Kidney (tissue), 14 donors: ENCODE data around the gene SYNGAP1. TPM values are rescaled to one million over a fixed set of nuclear protein-coding genes. Genes with fewer than 3 reads are reported as not detected.

Source experiments
- DNase-seq, 5 donors: peaks; one replicate each; pipeline ENCODE4 v3.0.0-alpha.2; 2013 to 2020
- FAIRE-seq: peaks from 2 replicates; lab custom pipeline; 2012; peaks lifted over from hg19 to GRCh38; lab: Jason Lieb, UNC
- H3K27ac ChIP-seq, 2 donors: one replicate each; pipeline ENCODE4 v1.7.0; 2013; ENCODE audit warnings: low read depth in 2 of 2, low read length in 2 of 2, inconsistent platforms in 1 of 2
- H3K27me3 ChIP-seq: one replicate; pipeline ENCODE4 v1.7.1; 2013; ENCODE audit warnings: low read length, inconsistent platforms; ENCODE audit not compliant: control insufficient read depth, insufficient read depth
- H3K36me3 ChIP-seq, 3 donors: one replicate each; pipeline versions ENCODE4 v1.7.0 to v1.7.1; 2013; ENCODE audit warnings: low read length in 3 of 3, control low read depth in 1 of 3, inconsistent platforms in 1 of 3; ENCODE audit not compliant: insufficient read depth in 3 of 3, control insufficient read depth in 2 of 3
- H3K4me1 ChIP-seq, 3 donors: one replicate each; pipeline versions ENCODE4 v1.7.0 to v1.7.1; 2013; ENCODE audit warnings: low read length in 3 of 3, inconsistent platforms in 1 of 3, low read depth in 1 of 3; ENCODE audit not compliant: control insufficient read depth in 2 of 3, insufficient read depth in 2 of 3
- H3K4me3 ChIP-seq, 3 donors: one replicate each; pipeline versions ENCODE4 v1.7.0 to v1.8.1; 2013; ENCODE audit warnings: low read length in 3 of 3, control low read depth in 1 of 3, inconsistent platforms in 1 of 3
- H3K9ac ChIP-seq, 3 donors: one replicate each; pipeline versions ENCODE4 v1.7.0 to v1.7.1; 2013; ENCODE audit warnings: low read length in 3 of 3, control low read depth in 1 of 3, inconsistent platforms in 1 of 3
- H3K9me3 ChIP-seq, 3 donors: one replicate each; pipeline versions ENCODE4 v1.7.0 to v1.7.1; 2013; ENCODE audit warnings: low read length in 3 of 3, control low read depth in 1 of 3, inconsistent platforms in 1 of 3; ENCODE audit not compliant: control insufficient read depth in 2 of 3, insufficient read depth in 1 of 3
- intact Hi-C: fragments of 100-400 bp; cut with DNase I; formaldehyde crosslinking; loops from one replicate; pipeline ENCODE4 v1.11.1; 2022
- polyA plus RNA-seq: library from polyadenylated mRNA; stranded (reverse); fragments of 350-450 nt; fragmentation: Illumina TruSeq; extraction: RNeasy Lipid Tissue Mini Kit (QIAGEN cat#74804); gene quantifications from one replicate; pipeline ENCODE4 v1.2.3, GENCODE V29; 2014; ENCODE audit warnings: low read depth, low replicate concordance; ENCODE audit not compliant: insufficient read depth
- total RNA-seq: library from RNA; stranded (reverse); fragmentation: NEBNext Ultra II Directional; extraction: Animal tissue kit (Norgen Biotek cat#: 25700); gene quantifications from one replicate; pipeline ENCODE4 v1.2.1, GENCODE V29; 2021
- TF ChIP-seq, protein P1 (sequence below): IDR thresholded peaks from 3 replicates; pipeline ENCODE4 v1.5.1; 2012; ENCODE audit warnings: mild to moderate bottlenecking, moderate library complexity, borderline replicate concordance; ENCODE audit not compliant: insufficient read depth; ENCODE audit errors: extremely low read depth
- donor health status: control.
- donor health status: control.
- donor health status: control.
- donor health status: control.
- donor health status: control.
- donor health status: DM: yes; HTN: yes; CAD: no.
- donor health status: Normal renal cell carcinoma (clear cell type).

SYNGAP1 gene
- total and polyA plus RNA-seq, 2 donors from 2014 or later = 2.7 to 17.8 TPM

DNA sequence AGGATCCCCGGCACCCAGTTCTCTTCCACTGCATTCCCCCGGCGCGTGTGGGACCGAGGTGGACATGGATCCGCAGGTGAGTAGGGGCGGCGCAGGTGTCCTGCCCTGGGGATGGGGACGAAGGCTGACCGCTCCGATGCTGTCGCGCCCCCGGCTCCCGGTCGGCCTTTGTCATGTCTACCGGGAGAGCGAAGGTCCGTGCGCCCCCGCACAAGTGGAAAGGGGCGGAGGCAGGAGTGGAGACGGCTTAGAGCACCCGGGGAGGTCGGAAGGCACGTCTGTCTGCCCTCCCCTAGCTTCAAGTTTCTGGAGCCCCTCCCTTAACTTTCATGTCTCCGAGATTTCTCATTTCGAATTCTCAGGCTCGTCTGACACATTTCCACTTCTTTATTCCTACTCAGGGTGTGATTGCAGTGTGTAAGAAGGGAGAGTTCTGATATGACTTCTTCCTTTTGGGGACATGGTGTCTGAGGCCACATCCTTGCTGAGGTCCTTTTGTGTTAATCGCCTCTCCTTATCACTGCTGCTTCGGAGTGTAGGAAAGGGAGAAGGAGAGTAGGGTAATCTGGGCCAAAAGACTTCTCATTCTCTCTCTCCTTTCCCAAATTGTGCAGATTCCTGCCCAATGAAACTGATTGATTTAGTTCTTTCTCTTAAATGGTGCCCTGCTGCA lies 27.8 kb upstream of the SYNGAP1 start:
- H3K27ac ChIP-seq = peak overlapping the region in 1 of 2 donors; percentile 40
- intact Hi-C loops = no loop called here
- TF ChIP-seq, protein P1, sequence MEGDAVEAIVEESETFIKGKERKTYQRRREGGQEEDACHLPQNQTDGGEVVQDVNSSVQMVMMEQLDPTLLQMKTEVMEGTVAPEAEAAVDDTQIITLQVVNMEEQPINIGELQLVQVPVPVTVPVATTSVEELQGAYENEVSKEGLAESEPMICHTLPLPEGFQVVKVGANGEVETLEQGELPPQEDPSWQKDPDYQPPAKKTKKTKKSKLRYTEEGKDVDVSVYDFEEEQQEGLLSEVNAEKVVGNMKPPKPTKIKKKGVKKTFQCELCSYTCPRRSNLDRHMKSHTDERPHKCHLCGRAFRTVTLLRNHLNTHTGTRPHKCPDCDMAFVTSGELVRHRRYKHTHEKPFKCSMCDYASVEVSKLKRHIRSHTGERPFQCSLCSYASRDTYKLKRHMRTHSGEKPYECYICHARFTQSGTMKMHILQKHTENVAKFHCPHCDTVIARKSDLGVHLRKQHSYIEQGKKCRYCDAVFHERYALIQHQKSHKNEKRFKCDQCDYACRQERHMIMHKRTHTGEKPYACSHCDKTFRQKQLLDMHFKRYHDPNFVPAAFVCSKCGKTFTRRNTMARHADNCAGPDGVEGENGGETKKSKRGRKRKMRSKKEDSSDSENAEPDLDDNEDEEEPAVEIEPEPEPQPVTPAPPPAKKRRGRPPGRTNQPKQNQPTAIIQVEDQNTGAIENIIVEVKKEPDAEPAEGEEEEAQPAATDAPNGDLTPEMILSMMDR = no peak
- no peaks in the 10 kb centered on the region for H3K27me3 ChIP-seq
- no peak for FAIRE-seq
- peaks cover 6 to 12% (median 10%) of the 10 kb centered on the region in 3 donors for H3K4me1 ChIP-seq
- peak in 2 of 5 donors; percentile 27 to 47 for DNase-seq
- no peaks in the 10 kb centered on the region for H3K36me3 ChIP-seq
- H3K4me3 ChIP-seq = peak overlapping the region; percentile 59 to 63 (median 60)
- H3K9ac ChIP-seq = peak overlapping the region; percentile 54 to 58 (median 55)
- no peaks in the 10 kb centered on the region for H3K9me3 ChIP-seq

DNA sequence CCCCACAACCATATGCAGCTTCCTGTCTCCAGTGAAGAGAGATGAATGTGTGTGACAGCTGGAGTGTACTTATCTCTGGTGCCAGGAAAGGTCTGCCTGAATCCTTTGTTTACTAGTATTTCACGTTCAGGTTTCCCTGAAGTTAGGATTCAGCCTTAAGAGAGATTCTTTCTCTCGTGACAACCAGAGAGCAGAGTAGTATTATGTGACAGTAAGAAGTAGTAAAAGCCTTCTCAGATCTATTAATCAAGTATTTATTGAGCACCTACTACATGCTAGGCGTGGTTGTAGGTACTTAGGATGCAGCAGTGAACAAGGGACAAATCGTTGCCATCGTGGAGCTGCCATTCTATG lies 27.3 kb upstream of the SYNGAP1 start:
- intact Hi-C loops = no loop called here
- no peaks in the 10 kb centered on the region for H3K27me3 ChIP-seq
- FAIRE-seq = no peak
- TF ChIP-seq, protein P1 = no peak
- H3K9ac ChIP-seq = peak overlapping the region in 1 of 3 donors; percentile 58
- no peaks in the 10 kb centered on the region for H3K36me3 ChIP-seq
- peak overlapping the region in 1 of 3 donors; percentile 59 for H3K4me3 ChIP-seq
- peak in 1 of 5 donors; percentile 11 for DNase-seq
- no peaks in the 10 kb centered on the region for H3K9me3 ChIP-seq
- H3K27ac ChIP-seq = no peak overlapping the region
- H3K4me1 ChIP-seq = peaks cover 6 to 12% (median 10%) of the 10 kb centered on the region in 3 donors

DNA sequence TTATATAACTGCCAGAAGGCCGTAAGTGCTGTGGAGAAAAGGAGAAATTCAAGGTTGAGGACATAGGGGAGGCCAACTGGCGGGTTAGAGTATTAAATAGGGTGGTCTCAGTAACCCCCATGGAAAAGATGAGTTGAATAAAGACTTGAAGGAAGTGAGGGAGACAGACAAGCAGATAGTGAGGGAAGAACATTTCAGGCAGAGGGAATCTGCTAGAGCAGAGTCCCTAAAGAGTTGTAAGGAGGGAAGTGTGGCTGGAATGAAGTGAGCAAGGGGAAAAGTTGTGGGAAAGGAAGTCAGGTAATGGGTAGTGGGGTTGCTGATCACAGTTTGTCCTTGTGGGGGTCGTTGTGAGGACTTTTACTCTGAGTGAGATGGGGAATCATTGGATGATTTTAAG lies 26.9 kb upstream of the SYNGAP1 start:
- DNase-seq = no peak
- Histone ChIP-seq H3K27me3 (no peaks in the 10 kb centered on the region), H3K9me3 (no peaks in the 10 kb centered on the region), H3K36me3 (no peaks in the 10 kb centered on the region), H3K9ac (peak overlapping the region in 1 of 3 donors; percentile 58), H3K27ac (no peak overlapping the region), H3K4me1 (peaks cover 6 to 12% (median 10%) of the 10 kb centered on the region in 3 donors), H3K4me3 (peak overlapping the region in 1 of 3 donors; percentile 59)
- no peak for FAIRE-seq
- TF ChIP-seq, protein P1 = no peak
- intact Hi-C loops = no loop called here
